Activated CD4-positive, CD25-positive, alpha-beta regulatory T cell (primary cell): ENCODE measurements around the gene ASB16.
A peak's percentile ranks its signal among the peaks of the same experiment; 100 is the strongest.
"Not testable (repeated sequence)": the region's sequence is repeated elsewhere in the genome, so short reads cannot be mapped to it uniquely, and the experiment has no call there.

ENCODE experiments used
- DNase-seq, 4 experiments: peaks; one replicate each; lab custom pipeline; 2025; lab: John Stamatoyannopoulos, UW

ASB16 gene, protein sequence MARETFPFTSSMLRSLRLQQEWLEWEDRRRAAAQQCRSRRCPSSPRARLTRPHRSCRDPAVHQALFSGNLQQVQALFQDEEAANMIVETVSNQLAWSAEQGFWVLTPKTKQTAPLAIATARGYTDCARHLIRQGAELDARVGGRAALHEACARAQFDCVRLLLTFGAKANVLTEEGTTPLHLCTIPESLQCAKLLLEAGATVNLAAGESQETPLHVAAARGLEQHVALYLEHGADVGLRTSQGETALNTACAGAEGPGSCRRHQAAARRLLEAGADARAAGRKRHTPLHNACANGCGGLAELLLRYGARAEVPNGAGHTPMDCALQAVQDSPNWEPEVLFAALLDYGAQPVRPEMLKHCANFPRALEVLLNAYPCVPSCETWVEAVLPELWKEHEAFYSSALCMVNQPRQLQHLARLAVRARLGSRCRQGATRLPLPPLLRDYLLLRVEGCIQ

DNA sequence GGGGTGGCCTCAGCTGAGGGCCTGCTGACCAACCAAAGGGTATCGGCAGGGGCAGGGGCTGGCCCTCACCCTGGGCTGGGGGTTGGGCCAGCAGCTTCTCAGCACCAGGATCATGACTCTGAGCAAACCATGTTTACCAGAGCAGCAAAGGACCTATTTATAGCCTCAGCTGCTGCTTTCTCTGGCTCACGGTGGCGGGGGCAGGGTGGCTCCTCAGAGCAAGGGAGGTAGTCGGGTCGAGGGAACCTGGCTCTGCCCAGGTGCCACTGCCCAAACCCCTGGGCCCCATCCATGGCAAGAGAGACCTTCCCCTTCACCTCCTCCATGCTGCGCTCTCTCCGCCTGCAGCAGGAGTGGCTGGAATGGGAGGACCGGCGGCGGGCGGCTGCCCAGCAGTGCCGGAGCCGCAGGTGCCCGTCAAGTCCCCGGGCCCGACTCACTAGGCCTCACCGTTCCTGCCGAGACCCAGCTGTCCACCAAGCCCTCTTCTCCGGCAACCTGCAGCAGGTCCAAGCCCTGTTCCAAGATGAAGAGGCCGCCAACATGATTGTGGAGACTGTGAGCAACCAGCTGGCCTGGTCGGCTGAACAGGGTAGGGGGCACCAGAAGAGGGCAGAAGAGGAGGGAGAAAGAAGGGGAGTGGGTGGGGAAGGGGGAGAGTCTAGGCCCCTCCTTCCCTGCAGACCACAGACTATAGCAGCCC, at the start of gene ASB16:
Gene ASB16, plus strand, starts transcription at position 206 of the 703 bp plus-strand sequence. Its CDS starts 86 bp downstream, at position 292.
- DNase-seq: no peak

DNA sequence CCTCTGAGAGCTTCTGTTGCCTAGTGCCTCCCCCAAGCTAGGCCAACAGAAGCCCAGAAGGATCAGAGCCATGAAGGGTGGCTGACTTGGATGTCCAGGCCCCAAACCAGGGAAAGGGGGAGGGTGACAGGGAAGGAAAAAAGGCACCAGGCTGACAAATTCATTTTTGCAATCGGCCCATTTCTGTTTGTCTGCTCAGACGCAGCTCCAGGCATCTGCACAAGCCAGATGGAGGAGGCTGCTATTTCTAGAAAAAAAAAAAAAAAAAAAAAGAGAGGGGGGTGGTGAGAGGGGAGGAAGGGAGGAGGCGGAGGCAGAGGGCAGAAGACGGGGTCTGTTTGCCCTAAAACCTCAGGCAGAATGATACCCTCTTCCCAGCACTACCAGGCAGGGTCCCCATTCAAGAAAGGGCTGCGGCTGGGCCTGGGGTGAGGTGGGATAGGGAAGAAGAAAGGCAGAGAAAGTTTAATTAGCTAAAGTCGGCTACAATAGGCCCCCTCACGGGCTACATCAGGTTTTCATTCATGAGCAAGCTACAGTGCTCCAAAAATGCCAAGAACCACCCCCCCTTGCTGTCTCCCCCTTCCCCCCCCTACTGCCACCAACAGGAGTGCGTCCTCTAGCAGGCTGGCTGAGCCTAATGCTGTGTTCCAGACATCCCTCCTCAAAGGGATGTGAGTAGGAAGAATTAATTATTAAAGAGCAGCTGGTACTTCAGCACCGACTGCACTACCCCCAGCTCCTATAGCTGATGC, 49.5 kb upstream of the ASB16 start:
- DNase-seq: no peak

DNA sequence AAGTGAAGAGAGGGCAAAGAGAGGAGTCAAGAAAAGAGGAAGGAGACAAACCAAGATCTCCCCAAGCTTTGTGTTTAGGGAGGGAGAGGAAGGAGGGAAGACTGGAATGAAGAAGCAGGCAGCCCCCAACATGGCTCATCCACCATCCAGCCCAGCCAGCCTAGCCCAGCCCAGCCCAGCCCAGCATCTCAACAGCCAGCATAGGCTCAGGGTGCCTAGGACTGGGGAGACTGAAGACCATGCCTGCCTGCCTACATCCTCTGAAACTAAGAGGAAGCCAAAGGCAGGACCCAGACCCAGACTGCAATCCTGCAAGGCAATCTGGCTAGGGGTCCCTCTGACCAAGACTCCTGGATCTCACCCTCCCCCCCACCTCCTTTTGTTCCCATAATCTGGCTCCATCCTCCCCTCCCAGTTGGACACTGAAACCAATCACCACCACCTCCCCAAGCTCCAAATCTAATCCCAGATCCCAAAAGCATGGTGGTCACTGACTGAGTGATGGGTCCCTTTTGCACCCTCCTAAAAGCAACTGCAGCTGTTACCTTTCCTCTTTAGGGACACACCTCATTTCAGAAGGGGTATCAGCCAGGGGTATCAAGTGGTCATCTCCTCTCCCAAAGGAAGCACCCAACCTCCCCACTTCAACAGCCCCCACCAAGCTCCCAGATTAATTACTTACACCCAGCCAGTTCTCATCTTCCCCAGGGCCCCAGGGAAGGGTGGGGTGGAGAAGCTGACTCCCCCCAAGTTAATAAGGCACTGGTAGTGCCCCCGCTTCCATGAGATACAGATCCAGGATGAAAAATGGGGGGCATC, 48.3 kb upstream of the ASB16 start:
- no peak for DNase-seq

DNA sequence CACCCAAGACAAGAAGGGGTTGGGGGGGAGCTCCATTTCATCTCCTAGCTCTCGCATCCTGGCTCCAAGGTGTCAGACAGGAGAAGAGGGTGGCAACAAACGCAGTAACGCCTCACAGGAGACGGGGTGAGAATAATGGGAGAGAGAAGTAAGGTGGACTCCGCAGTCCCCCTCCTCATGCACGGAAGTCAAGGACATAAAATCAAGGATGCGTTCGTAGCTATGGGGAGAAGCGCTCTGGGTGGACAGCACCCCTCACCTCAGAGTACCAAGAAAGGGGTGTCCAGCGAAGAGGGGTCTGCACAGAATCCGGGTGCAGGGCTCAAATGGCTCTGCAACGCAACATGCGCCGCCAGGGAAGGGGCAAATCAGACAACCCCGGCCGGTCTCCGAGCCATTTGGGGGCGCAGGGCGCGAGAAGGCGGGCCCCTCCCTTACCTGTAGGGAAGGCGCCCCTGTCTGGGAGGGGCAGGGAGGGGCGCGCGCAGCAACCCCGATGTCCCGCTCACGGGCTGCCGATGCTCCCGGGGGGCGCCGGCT, 47.6 kb upstream of the ASB16 start:
- DNase-seq: no peak

DNA sequence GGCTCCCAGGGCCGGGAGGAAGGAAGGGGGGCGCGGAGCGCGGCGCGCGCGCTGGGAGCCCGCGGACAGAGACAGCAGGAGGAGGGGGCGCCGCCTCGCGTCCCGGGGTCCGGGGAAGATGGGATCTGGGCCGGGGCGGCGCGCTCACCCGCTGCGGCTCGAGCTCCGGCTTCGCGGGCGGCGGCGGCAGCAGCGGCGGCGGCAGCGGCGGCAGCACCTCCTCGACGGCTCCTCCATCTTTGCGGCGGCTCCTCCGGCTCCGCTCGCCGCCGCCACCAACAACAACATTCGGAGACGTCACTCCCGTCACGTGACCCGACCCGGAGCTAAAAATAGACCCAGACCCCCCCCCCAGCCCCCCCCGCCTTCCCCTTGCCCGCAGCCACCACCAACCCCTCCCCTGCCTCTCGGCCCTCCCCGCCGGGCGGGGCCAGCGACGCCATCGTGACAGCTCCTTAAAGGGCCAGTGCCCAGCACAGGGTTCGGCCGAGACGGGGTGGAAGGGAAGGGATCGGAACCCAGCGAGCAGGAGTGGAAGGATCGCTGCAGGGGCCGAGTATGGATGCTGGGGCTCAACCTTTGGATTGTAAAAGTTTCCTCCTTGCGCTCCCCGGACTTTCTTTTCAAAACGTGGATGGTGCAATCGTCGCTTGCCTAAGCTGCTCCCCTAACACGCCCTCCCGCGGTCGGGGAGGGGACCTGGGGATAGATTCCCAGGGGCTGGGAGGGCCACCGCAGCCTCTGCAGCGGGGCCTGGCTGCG, 47.0 kb upstream of the ASB16 start, which contains the start of gene HDAC5:
Gene HDAC5, minus strand, starts transcription at position 286 of the 762 bp plus-strand sequence. CDS start 6,126 bp downstream, outside the sequence.
- peak; percentile 94 to 97 (median 94) for DNase-seq

DNA sequence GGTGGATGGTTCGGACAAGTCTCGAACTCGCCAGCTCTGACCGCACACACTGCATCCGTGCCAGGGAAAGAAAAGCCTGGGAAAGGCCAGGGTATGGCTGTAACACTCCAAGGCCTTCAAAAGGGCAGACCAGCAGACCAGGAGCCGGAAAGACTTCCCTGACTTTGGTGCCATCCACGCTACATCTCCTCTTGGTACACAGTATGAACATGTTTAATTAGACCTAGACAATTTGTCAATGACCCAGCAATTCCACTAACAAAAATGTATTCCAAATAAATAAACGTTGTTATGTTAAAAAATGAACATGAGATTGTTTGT, 46.4 kb upstream of the ASB16 start:
- DNase-seq: no peak

DNA sequence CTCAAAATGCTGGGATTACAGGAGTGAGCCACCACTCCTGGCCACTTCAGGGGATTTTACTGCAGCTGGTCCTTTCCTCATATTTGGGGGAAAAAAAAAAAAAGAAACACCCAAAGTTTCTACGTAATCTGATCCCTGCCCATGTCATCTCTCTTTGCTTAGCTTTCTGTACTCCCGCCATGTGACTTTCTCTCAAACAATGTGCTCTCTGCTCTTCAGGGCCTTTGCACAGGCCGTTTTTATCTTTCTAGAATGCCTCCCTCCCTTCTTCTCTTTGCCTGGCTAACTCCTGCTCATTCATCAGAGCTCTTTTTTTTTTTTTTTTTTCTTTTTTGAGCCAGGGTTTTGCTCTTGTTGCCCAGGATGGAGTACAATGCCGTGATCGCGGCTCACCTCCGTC, 42.1 kb upstream of the ASB16 start:
- DNase-seq: no peak

DNA sequence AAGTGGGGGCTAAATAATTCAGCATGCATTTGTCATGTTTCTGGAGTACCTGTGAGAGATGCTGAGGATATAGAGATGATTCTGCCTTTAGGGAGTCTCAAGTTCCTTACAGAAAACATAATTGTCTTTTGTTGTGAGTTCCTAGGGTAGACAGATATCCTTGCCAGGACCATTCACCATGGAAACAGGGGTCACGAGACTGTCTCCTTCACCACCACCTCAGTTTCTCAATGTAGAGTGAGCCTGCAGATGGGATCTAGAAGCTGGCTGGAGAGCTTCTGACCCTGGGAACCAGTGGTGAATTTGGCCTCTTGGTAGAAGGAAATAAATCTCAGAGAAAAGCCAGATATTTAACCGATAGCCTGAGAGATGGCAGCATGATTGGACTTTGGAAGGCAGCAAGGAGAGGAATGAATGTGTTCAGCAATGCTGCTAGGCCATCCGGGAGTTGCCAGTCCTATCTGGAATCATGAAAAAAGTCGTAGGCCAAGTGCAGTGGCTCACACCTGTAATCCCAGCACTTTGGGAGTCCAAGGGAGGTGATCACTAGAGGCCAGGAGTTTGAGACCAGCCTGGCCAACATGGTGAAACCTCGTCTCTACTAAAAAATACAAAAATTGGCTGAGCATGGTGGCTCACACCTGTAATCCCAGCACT, 39.7 kb upstream of the ASB16 start:
- DNase-seq: no peak

DNA sequence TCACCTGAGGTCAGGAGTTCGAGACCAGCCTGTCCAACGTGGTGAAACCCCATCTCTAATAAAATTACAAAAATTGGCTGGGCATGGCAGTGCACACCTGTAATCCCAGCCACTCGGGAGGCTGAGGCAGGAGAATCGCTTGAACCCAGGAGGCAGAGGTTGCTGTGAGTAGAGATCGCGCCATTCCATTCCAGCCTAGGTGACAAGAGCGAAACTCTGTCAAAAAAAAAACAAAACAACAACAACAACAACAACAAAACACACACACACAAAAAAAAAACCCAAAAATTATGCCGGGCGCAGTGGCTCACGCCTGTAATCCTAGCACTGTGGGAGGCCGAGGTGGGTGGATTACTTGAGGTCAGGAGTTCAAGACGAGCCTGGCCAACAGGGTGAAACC, 39.1 kb upstream of the ASB16 start:
- DNase-seq: not testable (repeated sequence)

DNA sequence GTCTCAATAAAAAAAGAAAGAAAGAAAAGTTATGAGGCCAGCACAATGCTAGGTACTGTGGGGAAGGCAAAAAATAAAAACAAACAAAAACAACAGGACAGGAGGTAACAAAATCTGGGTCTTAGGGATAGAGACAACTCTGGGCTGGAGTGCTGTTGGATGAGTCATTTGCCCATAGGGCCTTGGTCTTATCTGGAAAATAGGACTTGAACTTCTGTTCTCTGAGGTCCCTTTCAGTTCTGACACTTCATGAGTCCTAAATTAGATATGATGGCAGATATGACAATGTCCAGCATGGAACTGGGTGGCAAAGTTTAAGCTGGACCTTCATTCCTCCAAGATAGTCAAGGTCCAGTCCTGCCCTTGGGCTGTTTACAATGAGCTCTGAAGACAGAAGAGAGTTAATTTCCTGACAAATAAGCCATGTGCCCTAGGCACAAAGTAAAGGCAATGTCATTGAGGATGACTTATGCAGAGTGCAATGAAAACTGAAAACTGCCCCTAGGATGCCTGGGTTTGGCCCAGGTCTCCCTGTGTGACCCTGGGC, 38.2 kb upstream of the ASB16 start:
- no peak for DNase-seq

DNA sequence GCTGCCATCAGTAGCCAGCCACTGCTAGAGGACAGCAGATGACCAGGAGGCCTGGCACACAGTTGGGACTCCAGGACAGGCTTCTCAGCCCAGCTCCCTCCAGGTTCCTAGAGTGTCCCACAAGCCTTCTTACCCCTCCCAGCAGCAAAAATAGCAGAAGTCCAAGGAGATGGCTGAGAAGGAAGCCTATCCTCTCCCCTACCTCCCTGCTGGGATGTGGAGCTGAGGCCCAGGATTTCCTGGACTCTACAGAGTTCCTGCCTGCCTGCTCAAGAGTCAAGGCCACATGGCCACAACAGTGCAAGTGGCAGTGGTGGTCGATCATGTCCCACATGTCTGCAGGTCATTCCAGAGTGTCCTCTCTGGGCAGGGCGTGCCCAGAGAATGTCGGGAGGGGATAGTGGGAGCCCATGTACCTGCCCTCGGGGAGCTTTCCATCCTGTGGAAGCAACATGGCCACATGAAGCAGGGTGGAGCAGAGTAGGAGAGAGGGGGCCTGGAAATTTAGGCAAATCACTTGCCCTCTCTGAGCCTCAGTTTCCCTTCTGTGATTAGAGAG, 36.5 kb upstream of the ASB16 start:
- DNase-seq: no peak

DNA sequence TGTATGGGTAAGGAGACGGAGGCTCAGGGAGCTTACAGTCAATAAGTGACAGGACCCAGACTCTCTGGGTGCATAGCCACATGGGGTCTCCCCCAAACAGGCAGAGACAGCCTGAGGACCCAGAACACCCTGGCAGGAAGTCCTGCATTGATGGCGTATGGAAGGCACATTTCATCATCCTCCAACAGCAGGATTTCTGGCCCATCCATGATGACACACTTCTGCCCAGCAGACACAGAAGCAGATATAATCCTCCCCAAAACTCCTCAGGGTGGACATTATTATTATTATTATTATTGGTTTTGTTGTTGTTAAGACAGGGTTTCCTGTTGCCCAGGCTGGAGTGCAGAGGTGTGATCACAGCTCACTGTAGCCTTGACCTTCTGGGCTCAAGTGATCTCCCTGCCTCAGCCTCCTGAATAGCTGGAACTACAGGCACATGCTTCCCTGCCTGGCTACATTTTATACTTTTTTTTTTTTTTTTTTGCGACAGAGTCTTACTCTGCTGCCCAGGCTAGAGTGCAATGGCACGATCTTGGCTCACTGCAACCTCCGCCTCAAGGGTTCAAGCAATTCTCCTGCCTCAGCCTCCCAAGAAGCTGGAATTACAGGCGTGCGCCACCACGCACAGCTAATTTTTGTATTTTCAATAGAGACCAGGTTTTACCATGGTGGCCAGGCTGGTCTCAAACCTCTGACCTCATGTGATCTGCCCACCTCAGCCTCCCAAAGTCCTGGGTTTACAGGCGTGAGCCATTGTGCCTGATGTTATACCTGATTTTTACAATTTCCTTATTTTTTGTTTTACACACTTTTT, 35.5 kb upstream of the ASB16 start:
- no peak for DNase-seq

DNA sequence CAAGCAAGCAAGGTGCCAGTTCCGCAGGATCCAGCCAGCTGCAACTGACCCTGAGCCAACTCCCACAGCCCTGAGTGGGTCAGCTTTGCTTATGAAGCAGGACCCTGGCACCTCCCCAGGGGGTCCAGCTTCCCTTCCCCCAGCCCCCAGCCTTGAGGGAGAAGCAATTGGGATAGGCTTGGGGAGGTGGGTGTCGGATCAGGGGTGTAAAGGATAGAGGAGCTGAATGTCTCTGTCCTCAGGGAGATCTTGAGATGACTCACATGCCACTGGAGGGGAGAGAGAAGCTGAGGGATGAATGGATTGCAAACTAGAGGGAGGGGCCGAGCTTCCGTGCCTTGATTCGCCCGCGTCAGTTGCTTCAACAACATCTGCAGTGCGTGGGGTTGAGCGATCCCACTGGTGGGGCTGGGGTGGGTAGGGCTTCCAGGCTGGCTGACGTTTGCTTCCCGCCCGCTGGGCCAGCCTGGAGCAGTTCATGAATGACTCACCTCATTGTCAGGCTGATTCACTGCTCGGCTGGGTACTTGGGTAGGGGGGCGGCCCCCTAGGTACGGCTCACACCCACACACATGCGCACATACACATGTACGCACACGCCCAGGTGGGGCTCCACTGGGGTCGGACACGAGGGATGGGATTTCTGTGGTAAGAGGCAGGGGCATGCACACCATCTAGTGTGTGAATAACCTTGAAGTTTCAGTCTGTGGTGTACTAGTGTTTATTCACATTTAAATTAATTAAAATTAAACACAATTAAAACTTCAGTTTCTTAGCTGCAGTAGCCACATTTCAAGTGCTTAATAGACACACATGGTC, 32.4 kb upstream of the ASB16 start:
- DNase-seq: peak; percentile 9 to 47 (median 27)

DNA sequence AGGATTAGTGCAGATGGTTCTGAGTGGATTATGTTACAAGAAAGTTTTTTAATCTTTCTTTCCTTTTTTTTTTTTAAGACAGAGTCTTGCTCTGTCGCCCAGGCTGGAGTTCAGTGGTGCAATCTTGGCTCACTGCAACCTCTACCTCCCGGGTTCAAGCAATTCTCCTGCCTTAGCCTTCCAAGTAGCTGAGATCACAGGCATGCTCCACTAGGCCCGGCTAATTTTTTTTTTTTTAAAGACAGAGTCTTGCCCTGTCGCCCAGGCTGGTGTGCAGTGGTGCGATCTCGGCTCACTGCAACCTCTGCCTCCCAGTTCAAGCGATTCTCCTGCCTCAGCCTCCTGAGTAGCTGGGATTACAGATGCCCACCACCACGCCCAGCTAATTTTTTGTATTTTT, 26.6 kb upstream of the ASB16 start:
- DNase-seq: not testable (repeated sequence)

DNA sequence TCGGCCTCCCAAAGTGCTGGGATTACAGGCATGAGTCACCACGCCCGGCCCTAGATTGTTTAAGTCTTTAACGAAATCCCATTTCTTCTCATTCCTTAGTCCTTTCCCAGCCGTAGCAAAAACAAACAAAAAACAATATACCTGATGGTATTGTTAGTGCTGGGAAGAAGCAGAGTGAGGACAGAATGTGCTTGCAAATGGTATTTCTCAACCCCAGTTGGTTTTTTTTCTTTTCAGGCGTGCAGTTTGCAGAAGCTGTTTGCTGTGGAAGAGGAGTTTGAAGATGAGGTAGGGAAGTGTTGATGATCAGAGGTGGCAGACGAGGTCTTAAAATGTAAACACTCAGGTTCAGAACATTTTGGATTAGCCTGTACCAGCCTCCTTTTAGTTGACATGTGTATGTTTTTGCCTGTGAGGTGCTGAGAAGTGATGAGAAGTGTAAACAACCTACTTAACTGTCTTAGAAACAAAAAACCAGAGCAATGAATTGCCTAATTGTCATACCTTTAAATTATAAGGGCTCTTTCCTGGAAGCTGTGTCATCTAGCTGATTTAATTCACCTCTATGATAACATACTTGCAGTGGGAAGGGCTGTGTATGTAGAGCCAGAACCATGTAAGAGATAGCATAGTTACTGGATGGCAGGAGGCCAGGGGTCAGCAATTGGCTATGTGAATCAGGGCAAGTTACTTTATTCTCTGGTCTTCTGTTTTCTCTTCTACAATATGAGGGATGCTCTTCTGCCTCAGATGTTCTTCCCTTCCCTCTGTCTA, 25.4 kb upstream of the ASB16 start:
- no peak for DNase-seq

DNA sequence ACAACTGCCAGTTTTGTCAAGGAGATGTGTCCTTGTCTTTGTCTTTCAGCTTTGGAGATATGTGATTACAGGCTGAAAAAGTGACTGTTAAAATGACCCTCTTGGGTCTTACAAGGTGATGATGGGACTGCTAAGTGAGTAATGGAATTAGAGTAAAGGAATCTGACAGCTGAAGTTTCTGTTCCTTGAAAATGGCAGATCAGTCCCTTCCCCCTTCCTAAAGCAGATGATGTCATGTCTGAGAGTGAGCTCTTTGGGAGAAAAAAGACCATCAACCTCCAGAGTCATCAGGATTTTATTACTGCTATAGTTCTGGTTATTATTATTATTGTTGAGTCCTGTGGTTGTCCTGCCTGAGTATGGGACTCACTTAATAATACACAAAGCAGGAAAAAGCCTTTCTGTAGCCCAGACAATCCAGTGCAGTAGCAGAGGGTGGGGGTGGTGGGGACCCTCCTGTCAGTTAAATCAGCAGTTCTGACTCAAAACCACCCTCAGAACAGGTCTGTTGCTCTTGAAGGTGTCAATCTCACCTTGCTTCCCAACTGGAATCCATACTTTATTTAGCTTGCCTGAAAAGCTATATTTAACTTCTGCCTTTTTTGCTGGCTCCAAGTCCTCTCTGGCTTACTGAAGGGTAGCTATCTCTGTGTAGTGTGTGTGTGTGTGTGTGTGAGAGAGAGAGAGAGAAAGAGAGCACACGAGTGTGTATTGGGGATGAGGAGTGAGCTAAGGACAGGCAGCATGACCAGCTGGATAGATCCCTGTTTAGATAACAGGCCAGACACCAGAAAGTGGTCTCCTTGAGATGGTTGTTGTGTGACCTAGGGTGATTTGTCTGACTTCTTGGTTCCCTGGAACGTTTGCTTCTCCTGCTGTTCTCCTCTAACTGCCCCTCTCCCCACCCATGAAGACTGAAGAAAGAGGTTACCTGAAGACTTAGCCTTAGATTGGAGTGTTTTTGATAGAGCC, 23.8 kb upstream of the ASB16 start:
- no peak for DNase-seq
